ENCODE data around the gene C17orf75. TPM values are rescaled to one million over a fixed set of nuclear protein-coding genes. Genes with fewer than 3 reads are reported as not detected.
"Not testable (repeated sequence)": the region's sequence is repeated elsewhere in the genome, so short reads cannot be mapped to it uniquely, and the experiment has no call there.

Gene C17orf75
- total and polyA plus RNA-seq, 2 experiments from 2014 or later: 35.9 to 43.3 TPM

DNA sequence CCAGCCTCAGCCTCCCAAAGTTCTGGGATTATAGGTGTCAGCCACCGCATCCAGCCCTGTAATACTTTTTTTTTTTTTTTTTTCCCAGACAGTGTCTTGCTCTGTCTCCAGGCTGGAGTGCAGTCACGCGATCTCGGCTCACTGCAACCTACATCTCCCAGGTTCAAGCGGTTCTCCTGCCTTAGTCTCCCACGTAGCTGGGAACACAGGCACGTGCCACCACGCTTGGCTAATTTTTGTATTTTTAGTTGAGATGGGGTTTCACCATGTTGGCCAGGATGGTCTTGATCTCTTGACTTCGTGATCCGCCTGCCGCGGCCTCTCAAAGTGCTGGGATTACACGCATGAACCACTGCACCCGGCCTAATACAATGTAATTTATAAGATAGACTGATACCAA is 46.2 kb upstream of the C17orf75 start:
- H3K36me3 ChIP-seq (ENCODE audit: insufficient read depth); H3K9me2 ChIP-seq (ENCODE audit: insufficient read depth); H3K36me3 Mint-ChIP-seq (ENCODE audit: low read depth); H3K27ac ChIP-seq (ENCODE audit: low read depth); H4K20me1 ChIP-seq (replicated peaks; ENCODE audit: insufficient read depth); ATAC-seq; H3K27me3 ChIP-seq (ENCODE audit: insufficient read depth); H3K27ac Mint-ChIP-seq; H3K27me3 Mint-ChIP-seq (ENCODE audit: insufficient read depth, low read depth, poor library complexity); H3F3A ChIP-seq (replicated peaks; ENCODE audit: low read depth); H3K79me2 ChIP-seq (replicated peaks; ENCODE audit: insufficient read depth); H3K9me3 Mint-ChIP-seq; H3K4me3 ChIP-seq; DNase-seq (ENCODE audit: low spot score); H2AFZ ChIP-seq; H3K4me2 ChIP-seq; H3K4me3 Mint-ChIP-seq; H3K4me1 Mint-ChIP-seq; H3K4me1 ChIP-seq (ENCODE audit: insufficient read depth): not testable (repeated sequence)

DNA sequence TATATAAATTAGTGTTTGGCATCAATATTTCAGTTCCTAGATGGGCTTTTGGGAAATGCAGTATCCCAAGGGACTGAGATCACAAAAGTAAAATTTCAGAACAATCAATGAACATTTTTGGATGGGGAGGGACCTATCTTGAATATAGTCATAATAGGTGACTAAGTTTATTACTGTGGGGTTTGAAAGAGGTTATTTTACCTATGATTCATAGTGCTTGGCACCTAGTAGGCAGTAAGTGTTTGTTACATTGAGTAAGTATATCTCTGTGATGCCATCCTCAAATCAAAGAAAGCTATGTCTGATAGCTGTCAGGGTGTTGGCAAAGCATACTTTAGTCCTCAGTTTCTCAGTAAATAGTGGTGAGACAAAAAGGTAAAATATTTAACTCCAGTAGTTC is 44.9 kb upstream of the C17orf75 start:
- Histone ChIP-seq H3K4me2 (no peak overlapping the region), H3K4me3 (no peak overlapping the region), H3K27me3 (ENCODE audit: insufficient read depth) (no peaks in the 10 kb centered on the region), H2AFZ (no peak overlapping the region), H4K20me1 (replicated peaks; ENCODE audit: insufficient read depth) (no peaks in the 10 kb centered on the region), H3F3A (replicated peaks; ENCODE audit: low read depth) (peaks cover 3% of the 10 kb centered on the region; the same call in 1 of the 2 replicates), H3K27ac (ENCODE audit: low read depth) (peak overlapping the region; percentile 12; the same call in 1 of the 2 replicates), H3K9me2 (ENCODE audit: insufficient read depth) (no peaks in the 10 kb centered on the region), H3K79me2 (replicated peaks; ENCODE audit: insufficient read depth) (no peaks in the 10 kb centered on the region), H3K36me3 (ENCODE audit: insufficient read depth) (peaks cover 5% of the 10 kb centered on the region; the same call in 1 of the 2 replicates), H3K4me1 (ENCODE audit: insufficient read depth) (no peaks in the 10 kb centered on the region)
- Mint-ChIP-seq H3K36me3 (ENCODE audit: low read depth) (peaks cover 11% of the 10 kb centered on the region; the same call in 2 of the 3 replicates), H3K27me3 (ENCODE audit: insufficient read depth, low read depth, poor library complexity) (peaks cover 5% of the 10 kb centered on the region), H3K9me3 (no peaks in the 10 kb centered on the region), H3K4me1 (no peaks in the 10 kb centered on the region), H3K4me3 (no peak overlapping the region), H3K27ac (no peak overlapping the region)
- DNase-seq (ENCODE audit: low spot score) (no peak), ATAC-seq (no peak)
- TF ChIP-seq, protein P1, sequence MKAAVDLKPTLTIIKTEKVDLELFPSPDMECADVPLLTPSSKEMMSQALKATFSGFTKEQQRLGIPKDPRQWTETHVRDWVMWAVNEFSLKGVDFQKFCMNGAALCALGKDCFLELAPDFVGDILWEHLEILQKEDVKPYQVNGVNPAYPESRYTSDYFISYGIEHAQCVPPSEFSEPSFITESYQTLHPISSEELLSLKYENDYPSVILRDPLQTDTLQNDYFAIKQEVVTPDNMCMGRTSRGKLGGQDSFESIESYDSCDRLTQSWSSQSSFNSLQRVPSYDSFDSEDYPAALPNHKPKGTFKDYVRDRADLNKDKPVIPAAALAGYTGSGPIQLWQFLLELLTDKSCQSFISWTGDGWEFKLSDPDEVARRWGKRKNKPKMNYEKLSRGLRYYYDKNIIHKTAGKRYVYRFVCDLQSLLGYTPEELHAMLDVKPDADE (IDR thresholded peaks at IDR 0.05): no peak
- TF ChIP-seq, protein P2, sequence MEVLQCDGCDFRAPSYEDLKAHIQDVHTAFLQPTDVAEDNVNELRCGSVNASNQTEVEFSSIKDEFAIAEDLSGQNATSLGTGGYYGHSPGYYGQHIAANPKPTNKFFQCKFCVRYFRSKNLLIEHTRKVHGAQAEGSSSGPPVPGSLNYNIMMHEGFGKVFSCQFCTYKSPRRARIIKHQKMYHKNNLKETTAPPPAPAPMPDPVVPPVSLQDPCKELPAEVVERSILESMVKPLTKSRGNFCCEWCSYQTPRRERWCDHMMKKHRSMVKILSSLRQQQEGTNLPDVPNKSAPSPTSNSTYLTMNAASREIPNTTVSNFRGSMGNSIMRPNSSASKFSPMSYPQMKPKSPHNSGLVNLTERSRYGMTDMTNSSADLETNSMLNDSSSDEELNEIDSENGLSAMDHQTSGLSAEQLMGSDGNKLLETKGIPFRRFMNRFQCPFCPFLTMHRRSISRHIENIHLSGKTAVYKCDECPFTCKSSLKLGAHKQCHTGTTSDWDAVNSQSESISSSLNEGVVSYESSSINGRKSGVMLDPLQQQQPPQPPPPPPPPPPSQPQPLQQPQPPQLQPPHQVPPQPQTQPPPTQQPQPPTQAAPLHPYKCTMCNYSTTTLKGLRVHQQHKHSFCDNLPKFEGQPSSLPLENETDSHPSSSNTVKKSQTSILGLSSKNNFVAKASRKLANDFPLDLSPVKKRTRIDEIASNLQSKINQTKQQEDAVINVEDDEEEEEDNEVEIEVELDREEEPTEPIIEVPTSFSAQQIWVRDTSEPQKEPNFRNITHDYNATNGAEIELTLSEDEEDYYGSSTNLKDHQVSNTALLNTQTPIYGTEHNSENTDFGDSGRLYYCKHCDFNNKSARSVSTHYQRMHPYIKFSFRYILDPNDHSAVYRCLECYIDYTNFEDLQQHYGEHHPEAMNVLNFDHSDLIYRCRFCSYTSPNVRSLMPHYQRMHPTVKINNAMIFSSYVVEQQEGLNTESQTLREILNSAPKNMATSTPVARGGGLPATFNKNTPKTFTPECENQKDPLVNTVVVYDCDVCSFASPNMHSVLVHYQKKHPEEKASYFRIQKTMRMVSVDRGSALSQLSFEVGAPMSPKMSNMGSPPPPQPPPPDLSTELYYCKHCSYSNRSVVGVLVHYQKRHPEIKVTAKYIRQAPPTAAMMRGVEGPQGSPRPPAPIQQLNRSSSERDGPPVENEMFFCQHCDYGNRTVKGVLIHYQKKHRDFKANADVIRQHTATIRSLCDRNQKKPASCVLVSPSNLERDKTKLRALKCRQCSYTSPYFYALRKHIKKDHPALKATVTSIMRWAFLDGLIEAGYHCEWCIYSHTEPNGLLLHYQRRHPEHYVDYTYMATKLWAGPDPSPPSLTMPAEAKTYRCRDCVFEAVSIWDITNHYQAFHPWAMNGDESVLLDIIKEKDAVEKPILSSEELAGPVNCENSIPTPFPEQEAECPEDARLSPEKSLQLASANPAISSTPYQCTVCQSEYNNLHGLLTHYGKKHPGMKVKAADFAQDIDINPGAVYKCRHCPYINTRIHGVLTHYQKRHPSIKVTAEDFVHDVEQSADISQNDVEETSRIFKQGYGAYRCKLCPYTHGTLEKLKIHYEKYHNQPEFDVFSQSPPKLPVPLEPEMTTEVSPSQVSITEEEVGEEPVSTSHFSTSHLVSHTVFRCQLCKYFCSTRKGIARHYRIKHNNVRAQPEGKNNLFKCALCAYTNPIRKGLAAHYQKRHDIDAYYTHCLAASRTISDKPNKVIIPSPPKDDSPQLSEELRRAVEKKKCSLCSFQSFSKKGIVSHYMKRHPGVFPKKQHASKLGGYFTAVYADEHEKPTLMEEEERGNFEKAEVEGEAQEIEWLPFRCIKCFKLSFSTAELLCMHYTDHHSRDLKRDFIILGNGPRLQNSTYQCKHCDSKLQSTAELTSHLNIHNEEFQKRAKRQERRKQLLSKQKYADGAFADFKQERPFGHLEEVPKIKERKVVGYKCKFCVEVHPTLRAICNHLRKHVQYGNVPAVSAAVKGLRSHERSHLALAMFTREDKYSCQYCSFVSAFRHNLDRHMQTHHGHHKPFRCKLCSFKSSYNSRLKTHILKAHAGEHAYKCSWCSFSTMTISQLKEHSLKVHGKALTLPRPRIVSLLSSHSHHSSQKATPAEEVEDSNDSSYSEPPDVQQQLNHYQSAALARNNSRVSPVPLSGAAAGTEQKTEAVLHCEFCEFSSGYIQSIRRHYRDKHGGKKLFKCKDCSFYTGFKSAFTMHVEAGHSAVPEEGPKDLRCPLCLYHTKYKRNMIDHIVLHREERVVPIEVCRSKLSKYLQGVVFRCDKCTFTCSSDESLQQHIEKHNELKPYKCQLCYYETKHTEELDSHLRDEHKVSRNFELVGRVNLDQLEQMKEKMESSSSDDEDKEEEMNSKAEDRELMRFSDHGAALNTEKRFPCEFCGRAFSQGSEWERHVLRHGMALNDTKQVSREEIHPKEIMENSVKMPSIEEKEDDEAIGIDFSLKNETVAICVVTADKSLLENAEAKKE (CRISPR knock-in tag; IDR thresholded peaks at IDR 0.05): no peak
- TF ChIP-seq EZH2phosphoT487 (IDR thresholded peaks at IDR 0.05; ENCODE audit: unreplicated experiment) (no peak), NANOG (IDR thresholded peaks at IDR 0.05; ENCODE audit: borderline replicate concordance) (no peak), STAT1 (IDR thresholded peaks at IDR 0.05; ENCODE audit: unreplicated experiment) (no peak), POLR2AphosphoS5 (IDR thresholded peaks at IDR 0.05; ENCODE audit: low read depth) (no peak), JUNB (IDR thresholded peaks at IDR 0.05; ENCODE audit: unreplicated experiment) (no peak), EZH2 (IDR thresholded peaks at IDR 0.05; ENCODE audit: low read depth, unreplicated experiment) (no peak)
- TF ChIP-seq, protein P3, sequence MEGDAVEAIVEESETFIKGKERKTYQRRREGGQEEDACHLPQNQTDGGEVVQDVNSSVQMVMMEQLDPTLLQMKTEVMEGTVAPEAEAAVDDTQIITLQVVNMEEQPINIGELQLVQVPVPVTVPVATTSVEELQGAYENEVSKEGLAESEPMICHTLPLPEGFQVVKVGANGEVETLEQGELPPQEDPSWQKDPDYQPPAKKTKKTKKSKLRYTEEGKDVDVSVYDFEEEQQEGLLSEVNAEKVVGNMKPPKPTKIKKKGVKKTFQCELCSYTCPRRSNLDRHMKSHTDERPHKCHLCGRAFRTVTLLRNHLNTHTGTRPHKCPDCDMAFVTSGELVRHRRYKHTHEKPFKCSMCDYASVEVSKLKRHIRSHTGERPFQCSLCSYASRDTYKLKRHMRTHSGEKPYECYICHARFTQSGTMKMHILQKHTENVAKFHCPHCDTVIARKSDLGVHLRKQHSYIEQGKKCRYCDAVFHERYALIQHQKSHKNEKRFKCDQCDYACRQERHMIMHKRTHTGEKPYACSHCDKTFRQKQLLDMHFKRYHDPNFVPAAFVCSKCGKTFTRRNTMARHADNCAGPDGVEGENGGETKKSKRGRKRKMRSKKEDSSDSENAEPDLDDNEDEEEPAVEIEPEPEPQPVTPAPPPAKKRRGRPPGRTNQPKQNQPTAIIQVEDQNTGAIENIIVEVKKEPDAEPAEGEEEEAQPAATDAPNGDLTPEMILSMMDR (conservative IDR thresholded peaks at IDR 0.05; ENCODE audit: low read depth in 2 of 2): no peak
- TF ChIP-seq, protein P4, sequence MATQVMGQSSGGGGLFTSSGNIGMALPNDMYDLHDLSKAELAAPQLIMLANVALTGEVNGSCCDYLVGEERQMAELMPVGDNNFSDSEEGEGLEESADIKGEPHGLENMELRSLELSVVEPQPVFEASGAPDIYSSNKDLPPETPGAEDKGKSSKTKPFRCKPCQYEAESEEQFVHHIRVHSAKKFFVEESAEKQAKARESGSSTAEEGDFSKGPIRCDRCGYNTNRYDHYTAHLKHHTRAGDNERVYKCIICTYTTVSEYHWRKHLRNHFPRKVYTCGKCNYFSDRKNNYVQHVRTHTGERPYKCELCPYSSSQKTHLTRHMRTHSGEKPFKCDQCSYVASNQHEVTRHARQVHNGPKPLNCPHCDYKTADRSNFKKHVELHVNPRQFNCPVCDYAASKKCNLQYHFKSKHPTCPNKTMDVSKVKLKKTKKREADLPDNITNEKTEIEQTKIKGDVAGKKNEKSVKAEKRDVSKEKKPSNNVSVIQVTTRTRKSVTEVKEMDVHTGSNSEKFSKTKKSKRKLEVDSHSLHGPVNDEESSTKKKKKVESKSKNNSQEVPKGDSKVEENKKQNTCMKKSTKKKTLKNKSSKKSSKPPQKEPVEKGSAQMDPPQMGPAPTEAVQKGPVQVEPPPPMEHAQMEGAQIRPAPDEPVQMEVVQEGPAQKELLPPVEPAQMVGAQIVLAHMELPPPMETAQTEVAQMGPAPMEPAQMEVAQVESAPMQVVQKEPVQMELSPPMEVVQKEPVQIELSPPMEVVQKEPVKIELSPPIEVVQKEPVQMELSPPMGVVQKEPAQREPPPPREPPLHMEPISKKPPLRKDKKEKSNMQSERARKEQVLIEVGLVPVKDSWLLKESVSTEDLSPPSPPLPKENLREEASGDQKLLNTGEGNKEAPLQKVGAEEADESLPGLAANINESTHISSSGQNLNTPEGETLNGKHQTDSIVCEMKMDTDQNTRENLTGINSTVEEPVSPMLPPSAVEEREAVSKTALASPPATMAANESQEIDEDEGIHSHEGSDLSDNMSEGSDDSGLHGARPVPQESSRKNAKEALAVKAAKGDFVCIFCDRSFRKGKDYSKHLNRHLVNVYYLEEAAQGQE (IDR thresholded peaks at IDR 0.05; ENCODE audit: unreplicated experiment): no peak
